Fibroblast of skin of left biceps (primary cell): Measurements from ENCODE around the gene MTURN.

ENCODE experiments used
- DNase-seq, 2 experiments: peaks; one replicate each; pipeline ENCODE4 v3.0.0-alpha.2; 2013; ENCODE audit warnings: low read depth in 2 of 2

The MTURN gene

DNA sequence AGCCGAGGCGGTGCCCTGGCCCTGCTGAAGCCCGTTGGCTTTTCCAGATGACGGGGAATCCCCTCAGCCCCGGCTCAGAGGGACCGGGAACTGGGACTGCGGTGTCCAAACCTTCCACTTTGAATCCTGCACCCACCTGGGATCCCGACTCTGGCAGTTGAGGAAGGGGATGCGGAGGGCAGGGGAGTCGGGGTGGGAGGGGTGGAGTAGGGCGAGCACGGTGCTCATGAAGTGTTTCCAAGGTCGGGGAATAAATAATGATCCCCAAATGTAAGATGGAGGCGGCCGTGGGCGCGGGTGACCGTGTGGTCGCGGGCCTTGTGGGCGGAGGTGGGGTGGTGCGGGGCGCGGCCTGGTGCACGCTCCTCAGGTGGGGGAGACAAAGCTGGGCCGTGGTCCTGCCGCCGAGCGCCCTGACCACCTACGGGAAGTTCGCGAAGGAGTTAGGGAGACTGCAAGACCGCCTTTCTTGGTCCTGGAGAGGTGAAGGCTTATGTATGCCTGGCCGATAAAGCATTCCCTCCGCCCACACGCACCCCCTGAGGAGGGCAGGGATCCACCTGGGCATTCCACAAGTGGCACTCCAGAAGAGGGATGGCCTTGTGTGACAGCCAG, 1.4 kb downstream of the MTURN start:
- DNase-seq: no peak

DNA sequence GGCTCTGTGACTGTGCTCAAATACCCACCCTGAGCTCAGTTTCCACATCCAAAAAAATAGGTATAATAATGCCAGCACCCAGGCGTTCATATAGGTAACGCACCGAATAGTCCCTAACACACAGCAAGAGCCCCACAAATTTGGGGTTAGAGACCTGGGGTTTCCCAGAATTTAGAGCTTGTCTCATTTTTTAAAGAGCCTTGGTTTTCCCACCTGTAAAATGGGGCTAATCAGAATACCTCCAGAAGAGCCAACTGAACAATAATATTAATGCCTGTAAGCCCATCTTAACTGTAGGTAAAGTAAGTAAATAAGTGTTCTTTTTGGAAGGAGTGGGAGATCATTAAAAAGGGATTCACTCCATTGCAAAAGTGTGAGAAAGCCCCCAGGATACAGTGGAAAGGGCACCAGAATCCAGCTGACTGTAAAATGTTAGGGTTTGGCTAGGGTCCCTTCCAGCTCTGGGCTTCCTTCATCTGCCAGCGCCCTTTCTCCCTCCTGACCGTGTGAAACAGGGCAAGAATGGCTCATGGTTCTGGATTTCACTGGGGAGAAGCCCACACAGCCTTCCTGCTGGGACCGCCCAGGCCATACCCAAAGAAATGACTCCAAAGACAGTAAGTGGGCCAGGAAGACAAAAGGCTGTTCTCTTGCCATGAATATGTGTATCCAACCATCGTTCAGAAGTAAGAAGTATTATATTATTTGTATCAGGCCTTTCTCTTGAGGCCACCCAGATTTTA, 2.1 kb downstream of the MTURN start:
- no peak for DNase-seq

DNA sequence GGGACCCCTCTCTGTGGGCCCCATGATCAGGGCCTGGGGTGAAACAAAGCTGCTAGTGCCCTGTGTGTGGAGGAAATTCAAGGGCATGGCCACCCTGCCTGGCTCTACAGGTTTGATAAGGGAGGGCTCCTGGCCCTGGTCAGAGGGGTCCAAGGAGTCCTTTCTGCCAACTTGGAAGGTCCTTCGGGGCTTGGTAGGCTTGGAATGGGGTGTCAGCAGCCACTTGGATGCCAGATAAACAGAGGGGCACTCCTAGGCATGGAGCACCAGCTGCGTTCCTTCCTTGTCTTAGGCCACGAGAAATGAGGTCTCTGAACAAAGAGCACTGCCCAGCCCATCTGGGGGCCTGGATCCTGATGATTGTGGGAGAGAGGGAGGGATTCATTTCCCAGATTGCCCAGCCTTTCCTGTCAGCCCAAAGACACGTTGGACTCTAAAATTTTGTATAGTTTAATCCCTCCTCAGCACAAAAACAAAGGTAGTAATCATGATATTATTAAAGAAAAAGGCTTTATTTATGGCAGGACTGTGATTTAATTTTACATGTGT, 5.1 kb downstream of the MTURN start:
- DNase-seq: no peak

DNA sequence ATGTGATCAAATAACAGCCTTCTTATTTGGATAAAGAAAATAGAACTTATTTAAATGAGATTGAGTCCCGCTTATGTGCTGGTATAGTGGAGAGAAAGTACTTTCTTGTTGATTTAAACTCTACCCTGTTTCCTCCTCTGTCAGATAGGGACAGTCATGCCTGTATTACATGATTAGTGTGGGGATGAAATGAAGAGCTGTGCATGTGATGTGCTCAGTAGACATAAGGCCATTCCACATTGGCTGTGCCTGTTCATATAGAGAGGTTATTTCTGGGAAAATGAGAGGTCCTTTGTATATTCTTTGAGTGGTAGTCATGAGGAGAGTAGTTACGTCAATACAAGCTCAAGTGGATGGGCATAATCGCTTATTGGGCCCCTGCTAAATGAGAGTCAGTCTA, 5.7 kb downstream of the MTURN start:
- DNase-seq: no peak

DNA sequence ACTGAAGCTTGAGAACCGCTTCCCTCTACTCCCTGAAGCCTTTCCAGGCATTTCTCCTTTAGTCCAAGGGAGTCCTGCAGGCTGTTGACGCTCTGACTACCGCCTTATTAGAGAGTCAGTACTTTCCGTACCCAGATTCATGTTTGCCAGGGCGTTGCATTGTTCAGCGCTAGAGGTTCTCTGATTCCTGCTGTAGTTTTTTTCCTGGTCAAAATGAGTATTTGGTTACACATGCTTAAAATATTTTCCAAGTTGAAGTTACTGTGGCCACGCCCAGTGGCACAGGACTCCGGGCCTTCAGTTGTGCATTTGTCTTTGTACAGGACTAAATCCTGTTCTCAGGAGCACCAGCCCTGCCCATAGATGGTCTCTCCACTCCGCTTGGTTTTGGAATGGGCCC, 7.9 kb downstream of the MTURN start:
- DNase-seq: no peak

DNA sequence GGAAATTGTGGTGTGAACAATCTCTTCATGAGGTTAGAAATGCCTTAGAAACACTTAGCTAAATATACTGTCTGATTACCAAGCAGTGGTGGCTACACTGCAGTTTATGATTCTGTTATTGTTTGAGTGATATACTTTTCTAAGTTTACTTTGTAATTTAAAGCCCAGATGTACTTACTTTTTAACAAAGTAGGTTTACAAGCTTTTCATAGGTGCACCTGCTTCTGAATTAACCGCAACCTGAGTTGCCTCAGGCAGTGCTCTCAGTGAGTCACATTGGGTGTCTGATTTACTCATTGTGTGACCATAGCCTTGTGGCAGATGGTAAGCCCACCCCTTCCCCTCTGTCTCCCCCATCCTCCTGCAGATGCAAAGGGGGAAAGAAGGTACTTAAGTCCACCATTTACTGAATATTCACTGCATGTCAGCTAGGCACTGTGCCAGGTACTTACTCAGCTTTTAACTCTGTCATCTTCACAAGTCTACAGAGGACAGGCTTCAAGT, 9.0 kb downstream of the MTURN start:
- DNase-seq: no peak

DNA sequence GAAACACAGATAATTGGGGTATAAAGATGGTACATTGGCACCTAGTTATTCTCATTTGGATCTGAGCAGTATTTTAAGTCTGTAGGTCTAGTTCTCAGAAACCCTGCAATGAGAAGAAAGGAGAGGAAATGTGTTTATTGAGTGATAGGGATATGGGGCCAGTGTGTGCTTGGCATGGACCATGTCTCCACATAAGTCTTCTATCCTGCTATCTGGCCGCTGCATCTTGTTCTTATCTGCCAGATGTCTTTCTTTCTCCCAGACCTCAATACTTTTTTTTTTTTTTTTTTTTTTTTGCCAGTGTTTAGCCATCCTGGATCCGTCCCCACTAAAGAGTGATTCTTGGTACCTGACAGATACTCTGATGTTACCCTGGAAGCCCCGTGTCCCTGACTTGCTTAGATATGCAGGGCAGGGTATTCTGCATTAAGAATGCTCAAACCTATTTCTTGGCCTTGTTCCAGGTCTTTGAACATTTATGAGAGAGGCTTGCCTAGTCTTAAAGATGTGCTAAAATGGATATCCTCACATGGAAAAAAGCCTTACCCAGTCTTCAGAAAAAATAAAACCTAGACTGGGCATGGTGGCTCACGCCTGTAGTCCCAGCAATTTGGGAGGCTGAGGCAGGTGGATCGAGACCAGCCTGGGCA, 10.0 kb downstream of the MTURN start:
- no peak for DNase-seq

DNA sequence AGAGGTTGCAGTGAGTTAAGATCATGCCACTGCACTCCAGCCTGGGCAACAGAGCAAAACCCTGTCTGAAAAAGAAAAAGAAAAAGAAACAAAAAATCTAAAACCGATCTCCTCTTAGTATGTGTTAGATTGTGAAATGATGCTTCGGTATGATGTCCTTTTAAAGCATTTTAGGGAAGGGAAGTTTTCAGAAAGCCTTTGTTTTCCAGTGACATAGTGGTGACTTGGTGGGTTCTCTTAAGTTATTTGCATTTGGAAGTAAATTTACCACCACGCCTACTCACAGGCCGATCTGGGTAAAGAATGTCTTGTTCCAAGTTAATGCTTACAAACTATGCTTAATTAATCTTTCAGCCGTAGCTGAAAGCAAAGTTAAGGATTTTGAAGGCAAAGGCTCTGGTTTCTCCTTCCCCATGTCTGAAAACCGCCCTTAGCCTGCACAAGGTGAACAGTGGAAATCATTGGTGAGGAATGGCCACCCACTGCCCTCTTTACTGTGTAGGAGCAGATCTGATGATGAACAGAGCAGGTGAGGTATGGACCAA, 10.7 kb downstream of the MTURN start:
- DNase-seq: no peak

DNA sequence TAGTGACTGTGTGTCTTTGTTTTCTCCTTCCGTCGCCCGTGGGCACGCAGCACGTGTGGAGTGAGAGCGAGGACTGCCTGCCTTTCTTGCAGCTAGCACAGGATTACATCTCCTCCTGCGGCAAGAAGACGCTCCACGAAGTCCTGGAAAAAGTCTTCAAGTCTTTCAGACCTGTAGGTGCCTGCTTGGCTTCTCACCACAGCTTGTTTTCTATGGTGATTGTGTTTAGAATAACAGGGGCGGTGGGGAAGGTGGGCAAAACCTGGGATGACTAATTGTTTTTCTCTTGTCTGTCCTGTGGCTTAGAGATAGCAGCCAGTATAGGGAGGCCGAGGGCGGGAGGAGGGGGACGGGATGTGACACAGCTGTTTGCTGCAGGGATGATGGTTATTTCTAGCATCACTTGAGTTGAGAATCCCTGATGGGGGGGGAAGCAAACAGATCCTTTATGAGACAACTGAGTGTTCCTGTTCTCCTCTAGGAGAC, 11.4 kb downstream of the MTURN start:
- no peak for DNase-seq

DNA sequence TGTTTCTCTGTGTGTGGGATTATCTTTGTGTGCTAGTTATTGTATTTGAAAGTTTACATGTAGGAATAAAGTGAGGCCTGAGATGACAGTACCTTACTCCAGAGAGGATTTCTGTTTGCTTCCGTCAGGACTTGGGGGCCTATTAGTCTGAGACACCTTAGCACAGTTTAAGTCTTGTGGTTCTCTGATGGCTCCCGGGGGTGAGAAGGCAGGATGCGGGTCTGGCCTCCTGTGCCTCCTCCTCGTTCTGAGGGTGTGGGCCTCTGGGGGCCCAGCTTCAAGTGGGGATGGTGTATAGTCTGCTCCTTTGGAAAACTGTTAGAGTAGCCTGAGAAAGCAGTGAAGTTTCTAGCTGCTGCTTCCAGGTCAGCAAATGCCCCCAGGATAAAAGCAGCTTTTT, 12.4 kb downstream of the MTURN start:
- no peak for DNase-seq

DNA sequence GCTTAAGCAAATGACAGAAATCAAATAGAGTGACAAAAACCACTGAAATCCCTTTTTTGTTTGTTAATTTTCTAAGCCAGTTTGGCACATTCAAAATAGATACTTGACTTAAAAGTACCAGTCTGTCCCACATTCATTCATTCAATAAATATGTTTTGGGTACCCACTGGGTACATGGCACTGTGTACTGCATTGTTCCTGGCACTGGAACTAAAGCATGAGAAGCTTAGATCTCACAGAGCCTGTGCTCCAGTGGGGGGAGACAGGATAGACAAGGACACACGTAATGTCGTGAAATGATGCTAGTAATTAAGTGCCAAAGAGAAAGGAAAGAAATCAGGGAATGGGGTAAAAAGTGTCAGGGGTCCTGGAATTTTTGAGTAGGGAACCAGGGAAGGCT, 13.0 kb downstream of the MTURN start:
- no peak for DNase-seq

DNA sequence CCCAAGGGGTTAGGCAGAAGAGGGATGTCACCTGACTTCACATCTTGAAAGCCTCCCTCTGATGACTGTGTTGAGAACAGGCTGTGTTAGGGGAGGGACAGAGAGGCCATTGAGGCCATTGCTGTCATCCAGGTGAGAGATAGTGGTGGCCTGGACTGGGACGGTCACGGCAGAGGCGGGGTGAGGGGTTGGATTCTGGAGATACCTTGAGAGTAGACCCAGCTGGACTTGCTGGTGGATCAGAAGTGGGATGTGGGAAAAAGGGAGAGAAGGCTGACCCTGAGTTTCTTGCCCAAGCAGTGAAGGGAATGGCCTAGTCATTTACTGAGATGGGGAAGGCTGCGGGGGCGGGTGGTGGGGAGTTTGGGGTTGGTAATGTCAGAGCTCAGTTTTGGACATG, 13.6 kb downstream of the MTURN start:
- no peak for DNase-seq

DNA sequence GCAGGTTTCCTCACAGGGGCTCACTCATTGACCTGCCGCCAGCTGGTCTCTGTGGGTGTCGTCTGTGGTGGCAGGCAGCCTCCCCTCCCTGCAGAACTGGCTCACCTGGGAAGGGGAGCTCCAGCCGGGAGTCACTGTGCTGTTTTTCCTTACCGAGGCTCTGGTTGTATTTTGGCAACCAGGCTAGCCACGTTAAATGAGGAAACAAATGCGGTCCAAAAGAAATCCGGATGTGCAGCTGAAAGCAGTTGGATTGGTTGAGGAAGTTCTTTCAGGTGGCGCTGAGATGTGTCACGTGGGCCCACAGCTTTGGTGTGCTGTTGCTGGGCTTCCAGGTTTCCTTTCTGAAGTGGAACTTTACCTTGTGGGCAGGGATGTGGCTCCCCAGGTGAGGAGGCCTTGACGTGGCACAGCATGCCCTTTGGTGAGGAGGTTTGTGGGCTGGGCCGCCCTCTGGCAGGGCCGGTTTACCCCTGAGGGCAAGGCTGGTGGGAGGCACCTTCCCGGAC, 14.2 kb downstream of the MTURN start:
- DNase-seq: no peak

DNA sequence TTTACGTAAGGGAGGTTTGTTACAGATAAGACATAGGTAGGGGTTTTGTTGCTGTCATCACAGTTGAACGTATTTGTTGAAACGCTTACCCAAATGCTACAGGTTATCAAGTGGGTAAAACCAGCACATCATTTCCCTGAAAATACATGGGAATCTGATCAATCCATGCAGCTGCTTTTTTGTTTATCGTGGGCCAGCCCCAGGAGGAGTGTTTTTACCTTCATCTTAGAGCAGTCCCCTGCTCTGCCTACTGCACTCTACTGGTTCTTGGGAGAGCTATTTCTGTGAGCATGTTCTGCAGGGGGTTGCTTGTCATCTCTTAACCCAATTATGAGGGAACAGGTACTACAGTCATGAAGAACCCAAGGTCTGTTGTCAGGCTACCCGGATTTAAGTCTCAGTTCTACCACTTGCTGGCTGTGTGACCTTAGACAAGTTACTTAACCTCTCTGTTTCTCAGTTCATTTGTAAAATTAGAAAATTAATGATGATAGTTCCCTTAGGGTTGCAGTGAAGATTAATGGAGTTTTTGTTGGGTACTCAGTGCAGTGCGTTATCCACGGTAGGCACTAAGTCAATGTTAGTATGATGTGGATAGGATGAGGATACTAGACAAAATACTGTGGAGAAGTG, 15.0 kb downstream of the MTURN start:
- DNase-seq: no peak

DNA sequence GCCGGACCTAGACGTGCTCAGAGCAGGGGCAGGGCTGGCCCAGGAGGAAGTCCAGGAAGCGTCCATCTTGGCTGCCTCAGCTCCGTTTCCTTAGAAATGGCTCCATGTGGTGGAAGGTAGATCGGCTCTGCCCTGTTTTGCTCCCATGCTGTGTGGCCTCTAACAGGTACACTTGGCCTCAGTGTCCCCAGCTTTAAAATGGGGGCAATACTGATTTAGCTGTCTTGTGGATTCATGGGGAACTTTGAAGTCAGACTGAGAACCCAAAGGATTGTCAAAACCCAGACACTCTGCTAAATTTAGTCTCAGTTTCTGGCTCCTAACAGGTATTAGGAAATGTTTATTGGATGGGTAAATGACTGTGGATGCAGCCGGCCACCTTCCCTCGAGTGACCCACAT, 15.9 kb downstream of the MTURN start:
- no peak for DNase-seq

DNA sequence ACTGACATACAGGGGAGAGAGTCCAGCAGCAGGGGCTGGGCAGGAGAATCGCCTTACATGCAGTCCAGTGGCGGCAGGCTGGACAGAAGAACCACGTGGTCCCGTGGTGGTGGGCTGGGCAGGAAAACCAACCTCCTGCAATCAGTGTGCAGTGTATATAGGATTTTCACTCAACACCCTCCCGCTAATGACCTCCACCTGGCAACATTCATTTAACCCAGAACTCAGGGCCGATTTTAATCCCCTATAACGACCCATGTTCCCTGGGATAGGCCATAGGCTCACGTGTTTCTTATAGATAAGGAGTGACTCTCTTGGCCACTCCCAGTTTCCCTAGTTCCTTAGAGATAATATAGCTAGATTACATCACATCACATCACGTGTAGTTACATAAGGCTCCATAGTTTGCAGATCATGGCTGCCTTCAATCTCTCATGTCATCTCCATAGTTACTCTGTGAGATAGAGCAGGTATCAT, 19.4 kb downstream of the MTURN start:
- no peak for DNase-seq

DNA sequence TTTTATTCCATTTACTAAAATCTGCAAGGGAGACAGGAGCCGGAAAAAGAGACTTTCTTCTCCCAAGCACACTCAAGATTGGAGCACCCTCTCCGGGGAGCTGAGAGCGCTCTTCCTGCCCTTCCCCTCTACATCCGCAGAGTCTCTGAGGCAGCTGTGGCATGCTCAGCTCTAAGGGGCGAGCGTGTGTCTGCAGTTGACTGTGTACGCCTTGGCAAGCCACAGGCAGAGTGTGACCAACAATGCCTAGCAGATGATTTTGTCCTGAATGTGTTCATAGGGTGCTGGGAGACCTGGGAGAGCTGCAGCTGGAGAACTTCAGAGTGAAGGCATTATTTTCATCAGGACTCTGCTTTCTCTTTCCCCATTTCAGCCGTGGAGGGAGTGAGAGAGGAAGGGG, 20.7 kb downstream of the MTURN start:
- no peak for DNase-seq

DNA sequence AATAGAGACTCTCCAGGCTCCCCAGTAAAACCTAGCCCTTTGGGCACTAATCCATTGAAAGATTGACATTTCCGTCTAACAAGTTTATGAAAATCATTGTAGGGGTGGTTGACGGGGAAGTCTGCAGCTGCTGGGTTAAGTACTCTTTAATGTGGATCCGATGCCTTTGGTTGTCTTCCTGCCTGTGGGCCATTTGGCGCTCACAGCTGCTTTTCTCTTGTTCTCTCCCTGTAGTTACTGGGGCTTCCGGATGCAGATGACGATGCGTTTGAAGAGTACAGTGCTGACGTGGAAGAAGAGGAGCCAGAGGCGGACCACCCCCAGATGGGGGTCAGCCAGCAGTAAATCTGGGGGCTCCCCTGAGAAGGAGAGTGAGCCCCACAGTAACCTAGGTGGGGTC, 22.4 kb downstream of the MTURN start:
- DNase-seq: no peak

DNA sequence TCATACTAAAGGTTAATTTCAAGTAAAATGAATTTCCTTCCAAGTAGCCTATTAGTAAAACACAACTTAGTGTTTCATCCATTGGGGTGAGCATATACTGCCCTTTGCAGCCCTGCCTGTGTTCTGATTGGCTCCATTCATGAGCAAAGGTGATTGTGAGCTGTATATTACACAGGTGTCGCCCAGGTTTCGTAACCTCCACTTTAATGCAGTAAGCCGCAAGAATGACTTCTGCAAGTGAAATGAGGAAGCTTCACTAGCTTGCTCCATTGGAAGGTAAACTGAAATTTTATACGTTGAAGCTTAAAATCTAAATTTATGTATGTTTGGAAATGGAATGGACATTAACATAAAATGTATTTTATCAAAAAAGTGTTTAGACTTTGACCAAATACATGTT, 24.4 kb downstream of the MTURN start:
- DNase-seq: no peak

DNA sequence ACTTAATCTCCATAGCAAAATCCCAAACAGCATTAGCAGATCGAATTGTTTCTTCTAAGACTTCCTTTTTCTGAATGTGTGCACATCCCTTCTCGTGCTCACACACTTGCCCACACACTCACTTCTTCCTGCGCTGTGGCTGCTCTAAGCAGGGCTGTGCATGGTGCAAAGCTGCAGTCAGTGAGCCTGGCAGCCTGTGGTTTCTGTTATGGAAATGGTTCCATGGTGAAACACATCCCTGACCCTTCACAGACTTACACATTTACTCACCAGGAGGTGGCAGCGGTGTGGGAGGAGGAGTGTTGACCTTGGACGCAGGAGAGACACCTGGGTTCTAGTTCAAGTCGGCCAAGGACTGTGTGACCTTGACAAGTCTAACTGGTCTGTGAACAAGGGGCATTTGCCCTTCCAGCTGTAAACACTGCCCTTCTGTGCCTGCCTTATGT, 24.9 kb downstream of the MTURN start:
- no peak for DNase-seq

DNA sequence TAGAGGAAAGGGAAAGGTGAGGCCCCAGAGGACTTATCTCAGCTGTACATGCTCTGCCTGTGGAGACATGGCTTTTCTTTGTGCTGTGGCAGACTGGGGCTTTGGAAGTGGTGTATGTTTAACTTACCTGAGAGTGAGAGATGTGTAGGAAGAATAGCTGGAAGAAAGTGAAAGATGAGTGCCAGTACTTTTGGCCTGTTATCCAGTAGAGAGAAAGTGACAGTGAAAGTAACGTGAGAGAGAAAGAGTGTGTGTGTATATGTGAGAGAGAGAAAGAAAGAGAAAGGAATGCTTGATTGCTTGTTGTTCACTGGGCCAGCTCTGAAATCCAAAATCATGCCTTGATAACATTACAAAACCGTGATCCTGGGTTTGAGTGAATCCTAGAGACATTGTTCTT, 25.5 kb downstream of the MTURN start:
- DNase-seq: no peak
